K562 (cell line): ENCODE data around the gene MARS1. TPM values are rescaled to one million over a fixed set of nuclear protein-coding genes. Genes with fewer than 3 reads are reported as not detected.

Experiments
- CHD7 ChIP-seq: fragments of 200-600 bp; sonication (generic); IDR thresholded peaks from one replicate; pipeline ENCODE4 v1.6.1; 2012; ENCODE audit warnings: mild to moderate bottlenecking, low read depth, low read length, inconsistent platforms
- EWSR1 ChIP-seq: fragments of 450-650 bp; IDR thresholded peaks from 2 replicates; pipeline ENCODE4 v1.6.1; 2018; ENCODE audit warnings: borderline replicate concordance, mild to moderate bottlenecking, low read depth, moderate library complexity; ENCODE audit not compliant: partially characterized antibody
- POLR2B ChIP-seq: fragments of 450-650 bp; IDR thresholded peaks from 2 replicates; pipeline ENCODE4 v1.6.1; 2018; ENCODE audit warnings: low read depth; ENCODE audit not compliant: partially characterized antibody
- TOE1 ChIP-seq, 2 experiments: fragments of 450-650 bp in 1 of 2; sonication (generic) in 1 of 2; formaldehyde crosslinking in 1 of 2; IDR thresholded peaks; 2 replicates each; pipeline versions ENCODE4 v1.7.1 to v1.8.0; 2016 to 2022; ENCODE audit warnings: borderline replicate concordance in 2 of 2, mild to moderate bottlenecking in 2 of 2, antibody characterized with exemption in 1 of 2, inconsistent platforms in 1 of 2, low read depth in 1 of 2, missing genetic modification reagents in 1 of 2, moderate library complexity in 1 of 2
- ZNF12 ChIP-seq: sonication (generic); formaldehyde crosslinking; IDR thresholded peaks from 2 replicates; pipeline ENCODE4 v1.4.0; 2020; ENCODE audit warnings: mild to moderate bottlenecking, missing genetic modification reagents
- ZNF398 ChIP-seq: fragments of 250-450 bp; sonication (Bioruptor Pico); IDR thresholded peaks from 2 replicates; pipeline ENCODE4 v1.8.0; 2021; ENCODE audit warnings: moderate library complexity, mild to moderate bottlenecking, inconsistent platforms
- polyA plus RNA-seq, 8 experiments: library from polyadenylated mRNA; depleted of rRNA in 4 of 8; stranded (reverse) in 5 of 8; unstranded in 3 of 8; fragments of >200 nt; fragmentation: Nextera tagmentation in 2 of 8; fragmentation: Illumina TruSeq in 1 of 8; extraction: Ambion mirVana in 2 of 8; extraction: Trizol in 1 of 8; gene quantifications; 2 replicates each; pipeline versions ENCODE4 v1.2.1 to v1.2.3, GENCODE V29; 2011 to 2014; ENCODE audit warnings: inconsistent platforms in 1 of 8, missing spikeins in 1 of 8
- total RNA-seq, 7 experiments: library from RNA; depleted of rRNA in 6 of 7; stranded (reverse); fragments of >200 nt in 6 of 7; fragmentation: Illumina TruSeq in 2 of 7; extraction: Trizol in 2 of 7; gene quantifications; 2 replicates each; pipeline versions ENCODE4 v1.2.1 to v1.2.3, GENCODE V29; 2011 to 2021; ENCODE audit warnings: low replicate concordance in 1 of 7

The MARS1 gene
- total and polyA plus RNA-seq, 9 of the 15 experiments (the other 6 are each of a cell fraction or from before 2014, with no cell fraction given): 117 to 382 (median 220) TPM

GRCh38 chr12:57514720-57515407 is 27.0 kb downstream of the MARS1 start (continued):
- TF ChIP-seq CHD7: no peak
- no peak for TF ChIP-seq ZNF12 (CRISPR knock-in tag)
- no peak for TF ChIP-seq TOE1 (IDR thresholded peaks at IDR 0.05; ENCODE audit: borderline replicate concordance)
- 0 out of 2 replicates have a peak, but pooled peaks have one; percentile 25 for TF ChIP-seq TOE1 (CRISPR knock-in tag; IDR thresholded peaks at IDR 0.05; ENCODE audit: borderline replicate concordance, low read depth)
- TF ChIP-seq ZNF398: no peak
- peak; percentile 9 for TF ChIP-seq POLR2B
- TF ChIP-seq EWSR1: no peak
